ENCODE data around the gene CST9L. TPM values are rescaled to one million over a fixed set of nuclear protein-coding genes. Genes with fewer than 3 reads are reported as not detected.

The CST9L gene
- polyA plus RNA-seq, 2 of the 4 experiments (the other 2 are of a cell fraction): not detected

DNA sequence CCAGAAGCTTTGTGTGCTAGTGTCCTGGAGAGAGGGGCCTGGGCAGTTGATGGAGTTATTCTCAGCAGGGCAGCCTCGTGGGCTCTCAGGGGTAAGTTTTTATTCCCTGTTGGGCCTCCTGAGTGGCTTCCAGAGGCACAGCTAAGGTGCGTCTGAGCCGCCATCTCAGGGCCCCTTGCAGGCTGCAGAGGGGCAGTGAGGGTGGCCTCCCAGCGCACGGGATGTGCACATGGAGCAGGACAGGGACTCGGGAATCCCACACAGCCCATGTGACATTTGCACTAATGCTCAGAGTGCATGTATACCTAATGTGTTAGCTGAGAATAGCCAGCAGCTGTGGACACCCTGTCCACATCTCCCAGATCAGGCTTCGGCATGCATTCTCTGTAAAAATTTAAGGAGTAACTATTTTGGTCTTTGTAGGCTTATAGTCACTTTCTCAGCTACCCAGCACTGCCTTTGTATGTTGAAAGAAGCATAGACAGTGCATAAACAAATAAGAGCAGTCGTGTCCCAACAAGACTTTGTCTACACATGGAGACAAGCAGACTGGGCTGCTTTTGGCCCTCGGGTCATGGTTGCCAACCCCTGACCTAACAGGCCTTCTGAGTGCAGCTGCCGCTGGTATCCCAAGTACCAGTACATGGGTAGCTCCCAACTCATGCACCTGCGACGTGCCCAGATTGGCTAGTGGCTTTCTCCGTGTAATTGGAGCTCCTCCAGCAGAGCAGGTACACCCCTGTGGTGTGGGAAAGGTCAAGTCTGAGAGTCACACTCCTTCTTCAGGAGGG lies 18.6 kb upstream of the CST9L start (continued):
- TF ChIP-seq, protein P1, sequence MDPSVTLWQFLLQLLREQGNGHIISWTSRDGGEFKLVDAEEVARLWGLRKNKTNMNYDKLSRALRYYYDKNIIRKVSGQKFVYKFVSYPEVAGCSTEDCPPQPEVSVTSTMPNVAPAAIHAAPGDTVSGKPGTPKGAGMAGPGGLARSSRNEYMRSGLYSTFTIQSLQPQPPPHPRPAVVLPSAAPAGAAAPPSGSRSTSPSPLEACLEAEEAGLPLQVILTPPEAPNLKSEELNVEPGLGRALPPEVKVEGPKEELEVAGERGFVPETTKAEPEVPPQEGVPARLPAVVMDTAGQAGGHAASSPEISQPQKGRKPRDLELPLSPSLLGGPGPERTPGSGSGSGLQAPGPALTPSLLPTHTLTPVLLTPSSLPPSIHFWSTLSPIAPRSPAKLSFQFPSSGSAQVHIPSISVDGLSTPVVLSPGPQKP (IDR thresholded peaks at IDR 0.05; ENCODE audit: low read depth, low read length): no peak
- TF ChIP-seq MAZ (IDR thresholded peaks at IDR 0.05; ENCODE audit: borderline replicate concordance, low read depth, low read length) (no peak), CBX2 (IDR thresholded peaks at IDR 0.05; ENCODE audit: borderline replicate concordance, low read depth) (no peak), RNF2 (IDR thresholded peaks at IDR 0.05; ENCODE audit: borderline replicate concordance, low read depth) (no peak)
- TF ChIP-seq, protein P2, sequence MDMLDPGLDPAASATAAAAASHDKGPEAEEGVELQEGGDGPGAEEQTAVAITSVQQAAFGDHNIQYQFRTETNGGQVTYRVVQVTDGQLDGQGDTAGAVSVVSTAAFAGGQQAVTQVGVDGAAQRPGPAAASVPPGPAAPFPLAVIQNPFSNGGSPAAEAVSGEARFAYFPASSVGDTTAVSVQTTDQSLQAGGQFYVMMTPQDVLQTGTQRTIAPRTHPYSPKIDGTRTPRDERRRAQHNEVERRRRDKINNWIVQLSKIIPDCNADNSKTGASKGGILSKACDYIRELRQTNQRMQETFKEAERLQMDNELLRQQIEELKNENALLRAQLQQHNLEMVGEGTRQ (IDR thresholded peaks at IDR 0.05): no peak

DNA sequence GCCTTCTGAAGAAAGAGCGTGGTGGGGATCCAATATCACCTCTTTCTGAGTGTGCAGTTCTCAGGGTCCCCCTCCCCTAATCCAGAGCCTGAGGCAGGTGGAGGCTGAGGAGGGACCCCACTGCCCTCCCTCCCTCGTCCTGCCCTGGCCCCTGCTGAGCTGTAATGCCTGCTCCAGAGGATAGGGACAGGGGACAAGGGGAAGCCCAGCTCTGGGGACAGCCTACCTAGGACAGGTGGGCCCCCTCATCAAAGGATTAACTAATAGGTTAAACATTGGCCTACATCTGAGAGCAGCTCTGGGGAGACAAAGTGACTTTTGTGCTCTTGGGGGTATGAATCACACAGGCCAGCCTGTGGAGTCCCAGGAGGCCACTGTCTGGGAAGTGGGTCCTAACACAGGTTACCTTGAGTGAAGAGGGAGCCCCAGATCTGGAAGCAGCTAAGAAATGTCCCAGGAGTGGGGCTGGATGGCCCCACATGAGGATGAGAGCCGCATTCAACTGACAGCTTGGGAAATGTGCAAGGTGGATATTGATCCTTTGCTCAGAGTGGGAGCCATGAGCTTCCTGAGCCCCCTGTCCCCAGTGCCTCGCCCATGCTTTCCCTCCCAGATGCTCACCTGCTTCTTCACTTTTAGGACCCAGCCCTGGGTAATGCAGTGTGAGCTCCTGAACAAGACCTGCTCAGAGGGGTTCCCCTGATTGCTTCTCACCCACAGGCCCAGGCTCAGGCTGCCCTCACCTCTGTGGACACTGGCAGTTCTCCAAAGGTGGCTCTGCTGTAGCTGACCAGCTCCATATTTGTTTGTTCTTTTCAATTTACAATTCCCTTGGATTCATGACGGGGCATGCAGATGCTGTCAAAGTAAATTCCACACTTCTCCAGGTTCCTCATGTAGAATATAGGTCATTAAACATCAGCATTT lies 17.8 kb upstream of the CST9L start:
- TF ChIP-seq CHD2 (IDR thresholded peaks at IDR 0.05; ENCODE audit: low read length, partially characterized antibody) (no peak), SREBF2 (IDR thresholded peaks at IDR 0.05) (no peak), ZC3H11A (IDR thresholded peaks at IDR 0.05) (no peak), EHMT2 (IDR thresholded peaks at IDR 0.05; ENCODE audit: low read depth) (no peak), FOXS1 (CRISPR knock-in tag; IDR thresholded peaks at IDR 0.05) (no peak), ESRRA (IDR thresholded peaks at IDR 0.05; ENCODE audit: borderline replicate concordance, low read length) (no peak)
- no peak overlapping the region for H3K4me3 ChIP-seq
- peaks cover 3% of the 10 kb centered on the region; the same call in 1 of the 3 replicates for H3K9me3 ChIP-seq
- no peak overlapping the region for H3K4me2 ChIP-seq
- H3K4me1 ChIP-seq: peaks cover 4% of the 10 kb centered on the region; the same call in 2 of the 3 replicates
- ChIA-PET CTCF (interaction anchor here (0.9 to 1.0 kb wide), 3 partner anchors 21 to 144 kb away, joined by 3 to 4 read pairs (median 4); no protein-coding TSS in a partner anchor), POLR2A (no interaction called here)
- 27% methylated on average over 5 of the region's 5 CpGs for WGBS (ENCODE audit: missing lambda C conversion rate)
- H3K27ac ChIP-seq: no peak overlapping the region
- DNase-seq (ENCODE audit: low read depth in 1 of 2, low spot score in 1 of 2) (no peak), FAIRE-seq (no peak), ATAC-seq (no peak; a peak in 1 of 6 replicates)

DNA sequence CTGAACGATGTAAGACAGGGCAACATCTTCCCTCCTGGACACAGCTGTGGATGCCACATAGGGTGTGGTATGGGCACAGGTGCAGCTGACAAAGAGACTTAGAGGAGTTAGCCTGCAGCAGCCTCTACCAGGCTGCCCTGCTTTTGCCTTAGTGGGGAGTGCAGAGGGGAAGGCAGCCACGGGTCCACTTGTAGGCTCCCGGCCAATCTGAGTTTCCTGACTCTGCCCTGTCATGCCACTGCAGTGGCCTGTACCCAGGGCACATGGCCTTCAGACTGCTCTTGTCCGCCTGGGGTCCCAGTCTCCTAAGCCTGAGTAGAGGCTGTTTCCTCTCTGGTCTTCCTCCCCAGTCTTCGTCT lies 17.1 kb upstream of the CST9L start:
- POLR2A ChIA-PET: no interaction called here
- ATAC-seq: no peak; a peak in 1 of 6 replicates
- CTCF ChIA-PET: interaction anchor here (1.0 kb wide), 1 partner anchor 29 kb away, joined by 4 read pairs; no protein-coding TSS in a partner anchor

More for the DNA sequence above, 17.1 kb upstream of the CST9L start:
- Histone ChIP-seq H3K4me3 (no peak overlapping the region), H3K27ac (no peak overlapping the region), H3K4me1 (peaks cover 4% of the 10 kb centered on the region; the same call in 2 of the 3 replicates), H3K9me3 (peaks cover 5% of the 10 kb centered on the region; the same call in 1 of the 3 replicates), H3K4me2 (no peak overlapping the region)
- TF ChIP-seq ZNF302 (CRISPR knock-in tag; IDR thresholded peaks at IDR 0.05) (no peak), PHF8 (IDR thresholded peaks at IDR 0.05; ENCODE audit: borderline replicate concordance, low read depth) (no peak), ESRRA (IDR thresholded peaks at IDR 0.05; ENCODE audit: borderline replicate concordance, low read length) (no peak), POLR2A (IDR thresholded peaks at IDR 0.05; ENCODE audit: low read length) (no peak), HOXA7 (CRISPR knock-in tag; IDR thresholded peaks at IDR 0.05) (no peak), FOSL2 (IDR thresholded peaks at IDR 0.05) (no peak), FOSL2 (CRISPR knock-in tag; IDR thresholded peaks at IDR 0.05) (no peak), RCOR1 (IDR thresholded peaks at IDR 0.05; ENCODE audit: low read depth, low read length) (no peak), JUN (IDR thresholded peaks at IDR 0.05) (no peak), EHMT2 (IDR thresholded peaks at IDR 0.05; ENCODE audit: low read depth) (no peak), KDM1A (IDR thresholded peaks at IDR 0.05; ENCODE audit: low read depth) (no peak), BHLHE40 (IDR thresholded peaks at IDR 0.05; ENCODE audit: low read depth, low read length) (no peak)
- FAIRE-seq: no peak
- 36% methylated on average over 5 of the region's 5 CpGs for WGBS (ENCODE audit: missing lambda C conversion rate)
- no peak for DNase-seq (ENCODE audit: low read depth in 1 of 2, low spot score in 1 of 2)

Data from A549 (cell line).